ENCODE results near the gene OLFML3. TPM values are rescaled to one million over a fixed set of nuclear protein-coding genes. Genes with fewer than 3 reads are reported as not detected.
"Not testable (repeated sequence)": the region's sequence is repeated elsewhere in the genome, so short reads cannot be mapped to it uniquely, and the experiment has no call there.

Gene OLFML3
- total and polyA plus RNA-seq, 4 donors, result 50.6 to 343 (median 80.8) TPM

DNA sequence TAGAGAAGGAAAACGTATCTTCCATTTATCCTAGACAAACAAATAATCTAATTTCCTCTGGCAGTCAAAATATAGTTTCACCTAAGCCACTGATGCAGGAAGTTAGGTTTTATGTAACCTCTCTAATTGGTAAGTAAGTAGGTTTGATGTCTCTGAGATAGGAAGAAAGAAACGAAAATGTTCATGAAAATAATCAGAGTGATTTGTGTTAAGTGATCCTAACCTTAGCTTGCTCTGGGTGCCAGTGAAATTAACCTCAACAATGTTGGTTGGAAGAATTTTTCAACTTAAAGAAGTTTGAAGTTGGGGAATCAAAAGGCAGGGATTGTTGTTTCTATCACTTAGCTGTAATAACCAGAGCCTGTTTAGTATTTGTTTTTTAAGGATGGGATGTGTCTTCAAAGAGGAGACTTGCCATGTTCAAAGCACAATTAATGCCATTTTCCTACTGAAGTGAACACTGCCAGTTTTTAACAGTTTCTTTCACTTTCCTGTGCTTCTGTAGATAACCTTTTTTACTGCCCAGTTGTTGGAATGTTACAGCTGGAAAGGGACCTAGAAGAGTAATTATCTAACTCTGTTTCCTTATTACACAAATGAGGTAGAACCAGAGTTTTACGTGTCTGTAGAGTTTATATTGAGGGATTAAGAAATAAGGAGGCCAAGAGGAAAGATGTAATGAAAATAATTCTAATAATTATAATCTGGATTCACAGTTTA, 31.7 kb upstream of the OLFML3 start:
- Histone ChIP-seq H3K9me3 (ENCODE audit: control insufficient read depth, insufficient read depth, low read length) (no peaks in the 10 kb centered on the region), H3K4me1 (ENCODE audit: control insufficient read depth, insufficient read depth, low read length) (peaks cover 4% of the 10 kb centered on the region), H3K36me3 (ENCODE audit: control insufficient read depth, insufficient read depth, low read length) (peaks cover 3% of the 10 kb centered on the region), H3K4me3 (ENCODE audit: low read depth, low read length) (no peak overlapping the region), H3K27ac (ENCODE audit: low read depth, low read length) (no peak overlapping the region), H3K27me3 (ENCODE audit: control insufficient read depth, insufficient read depth, low read length) (no peaks in the 10 kb centered on the region)
- WGBS (ENCODE audit: insufficient coverage), result 60% methylated on average over 1 of the region's 3 CpGs
- no peak for DNase-seq (ENCODE audit: low read depth in 4 of 6, low spot score in 6 of 6)

DNA sequence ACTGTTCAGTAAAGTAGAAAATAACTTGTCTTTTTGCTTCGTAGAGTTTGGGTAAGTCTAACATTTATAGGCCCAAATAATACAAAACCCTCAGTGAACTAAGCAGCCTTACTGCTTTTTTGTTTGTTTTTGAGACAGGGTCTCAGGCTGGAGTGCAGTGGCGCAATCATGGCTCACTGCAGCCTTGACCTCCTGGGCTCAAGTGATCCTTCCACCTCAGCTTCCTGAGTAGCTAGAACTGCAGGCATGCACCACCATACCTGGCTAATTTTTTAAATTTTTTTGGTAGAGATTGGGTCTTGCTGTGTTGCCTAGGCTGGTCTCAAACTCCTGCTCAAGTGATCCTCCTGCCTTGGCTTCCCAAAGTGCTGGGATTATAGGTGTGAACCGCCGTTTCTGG, 31.1 kb upstream of the OLFML3 start:
- not testable (repeated sequence) for DNase-seq (ENCODE audit: low read depth in 4 of 6, low spot score in 6 of 6); H3K36me3 ChIP-seq (ENCODE audit: control insufficient read depth, insufficient read depth, low read length); H3K4me1 ChIP-seq (ENCODE audit: control insufficient read depth, insufficient read depth, low read length); H3K4me3 ChIP-seq (ENCODE audit: low read depth, low read length); H3K9me3 ChIP-seq (ENCODE audit: control insufficient read depth, insufficient read depth, low read length); H3K27me3 ChIP-seq (ENCODE audit: control insufficient read depth, insufficient read depth, low read length); H3K27ac ChIP-seq (ENCODE audit: low read depth, low read length)
- 100% methylated on average over 1 of the region's 4 CpGs for WGBS (ENCODE audit: insufficient coverage)

DNA sequence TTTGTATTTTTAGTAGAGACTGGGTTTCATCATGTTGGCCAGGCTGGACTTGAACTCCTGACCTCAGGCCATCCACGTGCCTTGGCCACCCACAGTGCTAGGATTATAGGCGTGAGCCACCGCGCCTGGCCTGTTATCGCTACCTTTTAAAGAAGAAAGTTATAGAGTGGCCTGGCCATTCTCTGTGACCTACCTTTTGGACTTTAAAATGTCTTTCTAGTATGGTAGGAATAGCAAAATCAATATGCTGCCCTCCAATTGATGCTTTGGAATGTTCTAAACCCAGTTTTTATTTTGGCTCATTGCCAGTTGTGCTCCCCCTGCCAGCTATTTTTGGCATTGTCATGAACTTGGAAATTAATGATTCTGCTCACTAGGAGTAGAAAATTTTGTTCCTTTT, 30.3 kb upstream of the OLFML3 start:
- Histone ChIP-seq H3K27ac (ENCODE audit: low read depth, low read length) (no peak overlapping the region), H3K4me3 (ENCODE audit: low read depth, low read length) (no peak overlapping the region), H3K9me3 (ENCODE audit: control insufficient read depth, insufficient read depth, low read length) (no peaks in the 10 kb centered on the region), H3K4me1 (ENCODE audit: control insufficient read depth, insufficient read depth, low read length) (peaks cover 4% of the 10 kb centered on the region), H3K27me3 (ENCODE audit: control insufficient read depth, insufficient read depth, low read length) (no peaks in the 10 kb centered on the region), H3K36me3 (ENCODE audit: control insufficient read depth, insufficient read depth, low read length) (peaks cover 8% of the 10 kb centered on the region)
- WGBS (ENCODE audit: insufficient coverage), result no CpG with 5 or more reads among the region's 5 CpGs
- DNase-seq (ENCODE audit: low read depth in 4 of 6, low spot score in 6 of 6), result peak in 2 of 6 donors; percentile 39 to 43

DNA sequence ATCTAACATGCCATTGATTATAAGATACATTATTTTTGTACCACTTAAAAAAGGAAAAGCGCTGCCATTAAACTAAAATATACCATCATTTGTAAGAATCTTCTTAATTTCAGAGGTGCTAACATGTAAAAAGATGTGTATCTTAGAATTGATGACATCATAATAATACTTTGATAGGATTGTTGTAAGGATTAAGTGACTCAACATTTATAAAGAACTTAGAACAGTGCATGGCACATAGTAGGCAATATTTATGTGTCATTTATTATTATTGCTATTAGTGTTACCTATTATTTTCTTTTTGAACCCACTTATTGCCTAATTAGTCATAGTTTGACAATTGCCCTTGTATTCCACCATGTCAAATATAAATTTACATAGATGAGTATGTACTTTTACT, 28.4 kb upstream of the OLFML3 start:
- H3K4me3 ChIP-seq (ENCODE audit: low read depth, low read length), result no peak overlapping the region
- DNase-seq (ENCODE audit: low read depth in 4 of 6, low spot score in 6 of 6), result no peak
- peaks cover 8% of the 10 kb centered on the region for H3K36me3 ChIP-seq (ENCODE audit: control insufficient read depth, insufficient read depth, low read length)
- WGBS (ENCODE audit: insufficient coverage), result no CpG with 5 or more reads among the region's 1 CpG
- H3K9me3 ChIP-seq (ENCODE audit: control insufficient read depth, insufficient read depth, low read length), result no peaks in the 10 kb centered on the region
- H3K27ac ChIP-seq (ENCODE audit: low read depth, low read length), result no peak overlapping the region
- peaks cover 4% of the 10 kb centered on the region for H3K4me1 ChIP-seq (ENCODE audit: control insufficient read depth, insufficient read depth, low read length)
- H3K27me3 ChIP-seq (ENCODE audit: control insufficient read depth, insufficient read depth, low read length), result no peaks in the 10 kb centered on the region

DNA sequence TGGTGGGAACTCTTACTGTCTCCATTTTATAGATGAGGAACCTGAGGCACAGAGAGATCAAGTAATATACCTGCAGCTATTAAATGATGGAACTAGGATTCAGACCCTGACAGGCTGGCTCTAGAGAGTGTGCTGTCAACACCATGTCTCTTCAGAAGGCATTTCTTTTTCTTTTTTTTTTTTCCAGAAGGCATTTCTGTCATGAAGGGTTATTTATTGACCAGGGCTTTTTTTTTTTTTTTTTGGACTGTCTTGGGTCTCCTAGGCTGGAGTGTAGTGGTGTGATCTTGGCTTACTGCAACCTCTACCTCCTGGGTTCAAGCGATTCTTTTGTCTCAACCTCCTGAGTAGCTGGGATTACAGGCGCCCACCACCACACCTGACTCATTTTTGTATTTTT, 27.6 kb upstream of the OLFML3 start:
- Histone ChIP-seq H3K4me3 (ENCODE audit: low read depth, low read length) (no peak overlapping the region), H3K27ac (ENCODE audit: low read depth, low read length) (no peak overlapping the region), H3K9me3 (ENCODE audit: control insufficient read depth, insufficient read depth, low read length) (no peaks in the 10 kb centered on the region), H3K36me3 (ENCODE audit: control insufficient read depth, insufficient read depth, low read length) (peaks cover 8% of the 10 kb centered on the region), H3K4me1 (ENCODE audit: control insufficient read depth, insufficient read depth, low read length) (peaks cover 4% of the 10 kb centered on the region), H3K27me3 (ENCODE audit: control insufficient read depth, insufficient read depth, low read length) (no peaks in the 10 kb centered on the region)
- no peak for DNase-seq (ENCODE audit: low read depth in 4 of 6, low spot score in 6 of 6)
- no CpG with 5 or more reads among the region's 2 CpGs for WGBS (ENCODE audit: insufficient coverage)

DNA sequence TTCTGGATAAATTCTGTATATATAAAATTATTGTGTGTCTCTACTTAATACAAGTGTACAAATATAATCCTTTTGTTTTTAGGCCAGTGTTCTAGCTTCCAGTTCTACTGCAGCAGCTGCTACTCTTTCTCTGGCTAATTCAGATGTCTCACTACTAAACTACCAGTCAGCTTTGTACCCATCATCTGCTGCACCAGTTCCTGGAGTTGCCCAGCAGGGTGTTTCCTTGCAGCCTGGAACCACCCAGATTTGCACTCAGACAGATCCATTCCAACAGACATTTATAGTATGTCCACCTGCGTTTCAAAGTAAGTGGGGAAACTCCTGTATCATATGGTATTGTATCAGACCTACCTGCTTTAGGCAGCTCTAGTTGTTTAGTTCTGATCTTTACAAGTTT, 21.3 kb upstream of the OLFML3 start:
- Histone ChIP-seq H3K9me3 (ENCODE audit: control insufficient read depth, insufficient read depth, low read length) (no peaks in the 10 kb centered on the region), H3K4me3 (ENCODE audit: low read depth, low read length) (no peak overlapping the region), H3K27me3 (ENCODE audit: control insufficient read depth, insufficient read depth, low read length) (no peaks in the 10 kb centered on the region), H3K27ac (ENCODE audit: low read depth, low read length) (no peak overlapping the region), H3K4me1 (ENCODE audit: control insufficient read depth, insufficient read depth, low read length) (no peaks in the 10 kb centered on the region), H3K36me3 (ENCODE audit: control insufficient read depth, insufficient read depth, low read length) (peaks cover 8% of the 10 kb centered on the region)
- DNase-seq (ENCODE audit: low read depth in 4 of 6, low spot score in 6 of 6), result no peak
- WGBS (ENCODE audit: insufficient coverage), result no CpG with 5 or more reads among the region's 1 CpG

DNA sequence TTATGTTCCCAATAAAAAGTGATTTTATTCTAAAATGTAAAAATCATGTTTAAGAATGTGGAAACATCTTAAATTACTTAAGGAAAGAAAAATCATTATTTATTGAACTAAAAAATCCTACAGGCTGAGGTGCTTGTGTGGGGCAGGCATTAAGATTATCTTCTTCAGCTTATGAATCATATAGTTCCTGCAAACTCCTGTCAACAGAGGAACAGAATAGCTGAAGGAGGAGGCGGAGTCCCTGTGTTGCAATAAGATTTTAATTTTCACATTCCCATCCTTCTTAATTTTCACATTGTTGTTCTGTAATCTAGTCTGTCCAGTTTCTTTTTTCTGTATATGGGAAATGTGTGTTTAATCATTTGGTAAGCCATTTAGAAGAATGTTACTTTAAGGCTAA, 20.6 kb upstream of the OLFML3 start:
- DNase-seq (ENCODE audit: low read depth in 4 of 6, low spot score in 6 of 6), result no peak
- H3K4me1 ChIP-seq (ENCODE audit: control insufficient read depth, insufficient read depth, low read length), result no peaks in the 10 kb centered on the region
- no peaks in the 10 kb centered on the region for H3K9me3 ChIP-seq (ENCODE audit: control insufficient read depth, insufficient read depth, low read length)
- H3K27me3 ChIP-seq (ENCODE audit: control insufficient read depth, insufficient read depth, low read length), result no peaks in the 10 kb centered on the region
- H3K27ac ChIP-seq (ENCODE audit: low read depth, low read length), result no peak overlapping the region
- no peak overlapping the region for H3K4me3 ChIP-seq (ENCODE audit: low read depth, low read length)
- H3K36me3 ChIP-seq (ENCODE audit: control insufficient read depth, insufficient read depth, low read length), result peaks cover 10% of the 10 kb centered on the region
- WGBS (ENCODE audit: insufficient coverage), result no CpG with 5 or more reads among the region's 1 CpG

DNA sequence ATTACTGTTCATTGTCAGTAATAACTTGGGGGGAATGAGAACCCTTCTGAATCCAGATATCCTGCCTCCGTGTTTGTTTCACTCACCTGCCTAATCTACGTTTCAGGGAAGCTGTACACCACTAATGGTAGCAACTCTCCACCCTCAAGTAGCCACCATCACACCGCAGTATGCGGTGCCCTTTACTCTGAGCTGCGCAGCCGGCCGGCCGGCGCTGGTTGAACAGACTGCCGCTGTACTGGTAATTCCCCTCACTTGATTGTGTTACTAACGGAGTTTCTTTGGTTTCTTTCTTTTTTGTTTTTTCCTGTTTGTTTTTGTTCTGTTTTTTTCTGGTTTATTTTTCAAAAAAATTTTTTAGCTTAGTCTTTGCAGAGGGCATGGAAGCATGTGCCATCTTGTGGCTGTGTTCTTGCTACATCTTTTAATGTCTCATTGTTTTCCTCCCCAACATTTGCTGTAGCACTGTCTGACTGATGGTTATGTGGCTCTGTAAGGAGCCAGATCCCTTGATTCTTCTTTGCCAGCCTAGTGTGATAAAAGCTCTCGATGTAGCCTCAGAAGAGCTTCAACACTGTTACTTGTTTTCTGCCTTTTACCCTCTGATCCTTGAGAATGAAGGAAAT, 15.9 kb upstream of the OLFML3 start:
- Histone ChIP-seq H3K27ac (ENCODE audit: low read depth, low read length) (no peak overlapping the region), H3K36me3 (ENCODE audit: control insufficient read depth, insufficient read depth, low read length) (peaks cover 11% of the 10 kb centered on the region), H3K4me1 (ENCODE audit: control insufficient read depth, insufficient read depth, low read length) (no peaks in the 10 kb centered on the region), H3K9me3 (ENCODE audit: control insufficient read depth, insufficient read depth, low read length) (no peaks in the 10 kb centered on the region), H3K4me3 (ENCODE audit: low read depth, low read length) (no peak overlapping the region), H3K27me3 (ENCODE audit: control insufficient read depth, insufficient read depth, low read length) (no peaks in the 10 kb centered on the region)
- peak in 1 of 6 donors; percentile 10 for DNase-seq (ENCODE audit: low read depth in 4 of 6, low spot score in 6 of 6)
- 85% methylated on average over 11 of the region's 12 CpGs for WGBS (ENCODE audit: insufficient coverage)

DNA sequence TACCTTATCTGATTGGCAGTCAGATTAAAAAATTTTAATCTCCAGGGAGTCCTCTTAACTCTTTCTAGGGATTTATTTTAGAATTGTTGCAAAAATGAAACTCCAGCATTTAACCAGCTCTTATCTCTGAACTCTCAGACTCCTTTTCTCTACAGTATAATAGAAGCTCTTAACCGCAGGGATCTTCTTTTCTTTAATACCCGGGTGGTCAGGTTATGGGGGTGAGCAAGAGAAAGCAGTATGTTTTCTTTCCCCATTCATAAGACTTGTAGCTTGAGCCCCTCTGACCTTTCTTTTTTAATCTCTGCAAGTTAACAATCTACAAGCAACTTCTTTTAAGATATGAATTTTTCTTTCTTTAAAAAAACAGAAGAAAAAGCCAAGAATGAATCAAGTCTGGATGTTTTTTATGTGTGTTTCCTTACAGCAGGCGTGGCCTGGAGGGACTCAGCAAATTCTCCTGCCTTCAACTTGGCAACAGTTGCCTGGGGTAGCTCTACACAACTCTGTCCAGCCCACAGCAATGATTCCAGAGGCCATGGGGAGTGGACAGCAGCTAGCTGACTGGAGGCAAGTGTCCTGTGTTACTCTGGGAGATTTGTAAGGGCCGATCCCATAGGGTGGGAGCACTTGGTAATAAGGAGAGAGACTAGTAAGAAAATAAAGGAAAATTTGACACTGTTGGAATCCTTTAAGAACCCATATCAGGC, 13.4 kb upstream of the OLFML3 start:
- no peak for DNase-seq (ENCODE audit: low read depth in 4 of 6, low spot score in 6 of 6)
- H3K27me3 ChIP-seq (ENCODE audit: control insufficient read depth, insufficient read depth, low read length), result no peaks in the 10 kb centered on the region
- H3K9me3 ChIP-seq (ENCODE audit: control insufficient read depth, insufficient read depth, low read length), result no peaks in the 10 kb centered on the region
- WGBS (ENCODE audit: insufficient coverage), result 83% methylated on average over 2 of the region's 4 CpGs
- H3K36me3 ChIP-seq (ENCODE audit: control insufficient read depth, insufficient read depth, low read length), result peaks cover 24% of the 10 kb centered on the region
- no peak overlapping the region for H3K27ac ChIP-seq (ENCODE audit: low read depth, low read length)
- no peak overlapping the region for H3K4me3 ChIP-seq (ENCODE audit: low read depth, low read length)
- H3K4me1 ChIP-seq (ENCODE audit: control insufficient read depth, insufficient read depth, low read length), result no peaks in the 10 kb centered on the region

Data from spinal cord (tissue), 10 donors.